HS-5 (cell line): ENCODE data around the gene FOXO1.

Experiments used
- DNase-seq: peaks from one replicate; pipeline ENCODE4 v3.0.0-alpha.2; 2012; ENCODE audit warnings: low read depth

The FOXO1 gene

DNA sequence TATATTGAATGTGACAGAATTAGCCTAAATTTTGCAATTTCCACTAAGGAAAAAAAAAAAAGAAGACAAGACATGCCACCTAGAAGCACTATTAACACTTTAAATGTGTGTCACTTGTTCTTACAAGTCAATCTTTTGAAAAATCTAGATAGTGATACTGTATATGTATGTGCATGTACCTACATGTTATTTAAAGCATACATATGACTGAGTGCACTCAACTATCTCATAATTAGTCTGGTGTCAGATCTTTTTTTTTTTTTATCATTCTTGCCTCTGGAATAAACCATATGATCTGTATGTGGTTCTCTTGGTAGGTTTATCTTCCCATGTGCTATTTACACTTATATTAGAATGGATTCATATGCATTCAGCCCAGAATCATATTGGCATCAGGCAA is 62.3 kb downstream of the FOXO1 start:
- DNase-seq = no peak

DNA sequence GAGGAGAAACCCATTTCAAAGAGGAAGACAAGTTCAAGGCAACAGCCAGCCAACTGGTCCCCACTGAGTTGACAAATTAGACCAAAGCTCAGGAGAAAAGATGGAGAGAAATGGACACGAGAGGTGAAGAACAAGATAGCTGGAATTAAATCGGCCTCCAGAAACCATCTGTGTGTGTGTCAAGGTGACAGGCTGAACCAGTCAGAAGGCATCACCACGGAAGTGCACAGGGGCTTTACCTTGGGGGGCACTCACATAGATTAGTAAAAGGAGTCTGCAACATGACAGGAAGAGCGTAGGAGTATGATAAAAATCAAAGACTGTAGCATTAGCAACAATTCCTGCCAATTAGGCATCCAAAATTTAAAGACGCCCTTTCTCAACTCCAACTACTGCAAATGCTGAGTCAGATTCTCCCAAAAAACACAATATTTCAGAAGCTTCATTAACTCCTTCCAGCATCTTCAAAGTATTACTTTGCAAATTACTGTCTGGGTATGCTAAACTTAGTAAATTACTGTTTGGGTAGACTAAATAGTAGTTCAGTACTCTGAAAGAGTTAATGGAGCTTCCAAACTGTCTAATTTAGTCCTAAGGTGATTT is 66.2 kb downstream of the FOXO1 start:
- DNase-seq = no peak

DNA sequence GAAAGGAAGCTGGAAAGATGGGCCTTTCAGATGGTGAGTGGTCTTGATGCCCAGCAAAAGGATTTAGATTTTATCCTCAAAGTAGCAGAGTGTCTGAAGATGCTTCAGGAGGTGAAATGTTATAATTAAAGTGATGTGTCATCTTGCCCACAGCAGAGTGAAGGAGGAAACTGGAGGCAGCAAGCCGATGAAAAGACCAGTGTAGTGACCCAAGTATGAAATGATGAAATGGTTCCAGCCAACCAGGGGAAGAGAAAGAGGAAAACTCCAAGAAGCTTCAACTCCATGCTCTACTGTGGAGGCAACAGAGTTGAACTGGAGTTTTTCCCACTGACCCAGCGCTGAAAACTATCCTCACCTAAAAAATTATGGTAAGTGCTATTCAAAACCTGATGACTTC is 66.7 kb downstream of the FOXO1 start:
- no peak for DNase-seq

DNA sequence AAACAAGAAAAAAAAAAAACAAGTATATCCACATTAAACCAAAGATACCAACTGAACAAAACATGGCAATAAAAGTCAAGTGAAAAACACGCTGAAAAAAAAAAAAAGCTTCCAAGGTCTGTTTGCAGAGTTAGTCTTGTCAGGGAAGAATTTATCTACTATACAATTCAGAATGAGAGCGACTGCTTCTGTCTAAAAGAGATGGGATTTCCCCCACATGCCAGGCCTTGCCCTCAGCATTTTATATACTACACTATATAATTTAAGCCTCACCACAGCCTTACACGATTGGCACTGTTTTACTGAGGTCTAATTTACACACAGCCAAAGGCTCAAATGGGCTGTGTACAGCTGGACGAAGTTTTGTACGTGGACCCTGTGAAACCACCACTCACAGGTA is 67.3 kb downstream of the FOXO1 start:
- no peak for DNase-seq

DNA sequence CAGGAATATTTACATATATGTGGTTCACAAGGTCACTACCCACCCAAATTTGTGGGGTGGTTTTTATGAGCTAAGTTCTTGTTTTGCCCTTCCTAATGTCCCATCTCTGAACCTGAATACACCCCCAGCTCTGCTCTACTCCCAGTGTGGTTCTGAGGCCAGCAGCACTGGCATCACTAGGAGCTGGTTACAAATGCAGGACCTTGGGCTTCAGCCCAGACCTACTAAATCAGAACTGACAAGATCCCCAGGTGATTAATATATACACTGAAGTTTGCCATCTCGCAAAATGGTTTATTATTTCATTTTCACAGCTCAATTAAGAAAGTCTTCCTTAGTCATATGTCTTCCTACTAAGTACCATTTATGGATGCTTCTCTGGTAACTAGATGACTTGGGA is 67.9 kb downstream of the FOXO1 start:
- DNase-seq = no peak

DNA sequence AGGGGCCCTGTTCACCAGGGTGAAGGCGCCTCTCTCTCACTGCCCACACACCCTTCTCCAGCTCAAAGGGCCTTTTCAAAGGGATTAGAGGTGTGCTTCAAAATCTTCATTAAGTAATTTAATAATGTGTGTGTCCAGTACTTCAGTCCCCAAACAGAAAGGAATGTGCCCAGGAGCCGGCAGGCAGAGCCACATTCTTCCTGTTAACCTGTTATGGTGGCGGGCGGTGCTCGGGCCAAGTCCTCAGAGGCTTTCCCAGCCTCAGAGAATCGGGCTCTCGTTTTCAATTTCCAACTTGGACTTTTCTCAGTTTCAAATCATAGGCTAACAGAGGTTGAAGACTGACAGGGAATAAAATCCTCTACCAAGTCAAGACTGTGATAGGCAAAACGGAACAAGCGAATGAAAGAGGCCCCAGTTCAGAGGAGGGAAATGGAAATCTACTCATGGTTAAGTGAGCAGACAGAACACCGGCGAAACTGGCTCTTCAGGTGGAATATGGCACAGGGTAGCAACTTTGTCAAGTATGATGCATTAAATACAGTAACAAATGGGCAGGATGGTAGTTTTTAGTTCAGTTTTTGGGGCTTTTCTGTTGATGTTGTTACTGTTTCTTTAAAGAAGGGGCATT is 68.6 kb downstream of the FOXO1 start:
- no peak for DNase-seq

DNA sequence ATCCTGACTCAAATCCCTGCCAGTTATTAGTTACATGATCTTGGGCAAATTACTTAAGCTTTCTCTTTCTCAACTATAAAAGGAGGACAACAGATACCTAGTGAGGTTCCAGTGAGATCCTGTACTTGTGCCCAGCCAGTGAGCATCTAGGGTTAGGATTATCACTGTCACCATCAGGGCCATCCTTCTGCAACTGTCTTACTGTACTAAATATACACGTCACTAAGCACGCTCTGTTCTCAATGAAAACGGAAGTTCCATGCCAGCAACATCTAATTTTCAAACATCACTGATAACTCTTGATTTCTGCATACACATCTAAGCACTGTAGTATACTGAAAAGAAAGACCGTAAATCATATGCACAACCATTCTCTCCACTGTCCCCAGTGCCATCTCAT is 70.0 kb downstream of the FOXO1 start:
- DNase-seq = no peak

DNA sequence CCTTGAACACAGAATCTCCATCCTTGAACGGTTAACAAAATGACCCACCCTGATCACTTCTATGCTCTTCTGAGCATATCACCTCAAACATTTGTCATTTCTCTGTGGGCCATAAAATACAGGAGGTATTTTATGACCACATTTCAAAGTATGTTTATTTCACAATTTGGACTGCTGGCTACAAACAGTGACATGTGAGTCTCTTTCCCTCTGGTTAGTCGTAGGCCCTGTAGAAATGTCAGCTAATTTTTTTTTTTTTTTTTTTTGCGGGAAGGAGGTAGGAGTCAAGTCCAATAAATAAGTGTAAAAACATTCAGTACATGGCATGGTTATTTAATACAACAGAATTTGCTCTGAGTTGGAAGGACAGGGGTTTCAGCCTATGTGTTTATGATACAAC is 70.7 kb downstream of the FOXO1 start:
- DNase-seq = no peak

DNA sequence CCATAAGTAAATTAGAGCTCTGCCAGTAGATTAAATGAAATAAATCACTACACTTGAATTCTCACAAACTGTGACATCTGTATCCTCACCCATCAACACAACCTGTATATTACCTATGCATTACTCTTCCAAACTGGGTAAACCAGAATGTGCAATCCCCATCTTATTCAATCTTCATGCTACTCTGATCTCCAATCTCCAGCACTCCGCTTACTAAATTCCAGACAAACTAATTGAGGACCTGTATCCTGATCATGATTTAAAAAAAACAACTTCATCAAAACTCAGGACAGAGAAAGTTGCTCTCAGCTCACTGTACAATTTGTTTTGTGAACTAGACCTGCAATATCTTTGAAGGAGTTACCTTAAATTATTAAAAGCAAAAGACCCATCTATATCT is 74.4 kb downstream of the FOXO1 start:
- DNase-seq = no peak

DNA sequence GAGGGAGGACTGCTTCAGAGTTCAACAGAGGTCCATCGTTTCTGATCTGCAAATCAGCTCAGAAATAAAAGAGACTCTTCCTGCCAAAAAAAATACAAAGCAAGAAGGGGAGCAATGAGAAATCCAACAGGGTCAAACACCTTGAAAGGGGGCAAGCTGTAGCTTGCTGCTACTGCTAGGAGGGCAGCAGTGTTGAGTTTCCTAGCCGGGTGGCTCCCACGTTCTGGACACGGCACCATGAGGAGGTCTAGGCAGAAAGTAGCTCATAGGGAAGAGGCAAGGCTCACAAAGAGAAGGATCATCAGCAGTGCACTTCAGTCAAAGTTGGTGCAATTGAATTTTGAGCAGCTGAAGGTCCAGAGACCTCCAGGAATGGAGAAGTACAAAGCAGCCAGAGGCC is 75.3 kb downstream of the FOXO1 start:
- no peak for DNase-seq

DNA sequence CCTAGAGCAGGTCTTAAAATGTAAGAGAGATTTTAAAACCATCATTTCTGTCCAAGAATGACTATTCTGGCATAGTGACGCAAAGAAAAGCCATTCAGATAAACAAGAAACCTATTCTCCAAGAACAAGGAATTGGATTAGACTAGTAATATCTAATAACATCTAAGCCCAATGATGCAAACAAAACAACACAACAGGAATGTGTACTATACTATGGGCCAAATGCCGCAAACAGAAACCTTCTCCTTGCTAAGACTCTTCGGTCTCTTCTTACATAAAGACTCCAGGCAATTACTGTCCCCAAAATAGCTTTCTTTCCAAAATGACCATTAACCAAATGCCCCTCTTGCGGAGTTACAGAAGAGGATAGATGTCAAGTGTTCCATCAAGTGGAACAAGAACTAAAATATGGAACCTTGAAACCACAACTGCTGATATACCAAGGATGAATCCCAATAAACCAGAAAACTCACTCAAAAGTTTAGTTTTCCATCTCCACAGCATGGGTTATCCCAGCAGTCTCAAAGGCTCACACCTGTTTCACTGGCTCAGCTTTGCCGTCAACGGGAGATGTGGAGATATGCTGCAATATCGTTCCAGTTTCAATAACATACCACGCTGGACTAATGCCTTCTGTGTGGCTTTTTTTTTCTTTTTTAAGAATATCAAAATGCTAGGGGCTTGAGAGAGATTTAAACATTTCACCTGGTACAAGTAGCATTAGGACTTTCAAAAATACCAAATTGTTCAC is 76.2 kb downstream of the FOXO1 start:
- no peak for DNase-seq

DNA sequence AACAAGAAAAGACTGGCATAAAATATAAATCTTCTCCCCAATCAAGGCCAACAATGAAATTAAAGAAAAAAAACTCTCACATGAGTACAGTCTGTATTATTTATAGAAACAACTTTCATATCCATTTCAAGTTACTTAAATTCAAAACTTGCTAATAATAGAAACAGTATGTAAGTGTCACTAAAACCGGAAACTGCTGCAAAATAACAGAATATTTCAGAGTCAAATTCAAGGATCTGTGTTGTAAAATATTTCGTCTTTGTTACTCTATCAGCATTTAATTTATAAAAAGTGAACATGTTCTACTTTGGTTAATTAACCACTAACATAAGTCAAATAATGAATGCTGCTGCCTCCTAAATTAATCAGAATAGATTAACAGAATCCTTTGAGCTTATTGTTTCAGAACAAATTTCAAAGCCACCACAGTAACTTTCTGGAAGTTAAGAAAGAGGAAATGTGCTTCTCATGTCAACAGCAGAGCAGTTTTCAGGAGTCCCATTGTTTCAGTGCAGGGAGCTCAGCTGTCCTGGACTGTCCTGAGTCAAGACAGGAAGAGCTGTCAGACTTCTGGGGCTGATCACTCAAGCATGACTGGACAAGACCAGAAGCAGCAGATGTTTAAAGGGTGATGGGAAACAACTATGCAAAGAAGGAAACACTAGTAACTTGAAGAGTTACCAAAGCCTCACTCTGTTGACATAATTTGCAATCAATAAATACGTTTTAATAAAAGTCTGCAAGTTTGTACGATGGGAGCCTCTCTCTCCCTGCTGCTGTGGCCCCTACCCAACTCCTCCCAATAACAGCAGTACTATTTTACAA is 76.9 kb downstream of the FOXO1 start:
- DNase-seq = peak; percentile 16

DNA sequence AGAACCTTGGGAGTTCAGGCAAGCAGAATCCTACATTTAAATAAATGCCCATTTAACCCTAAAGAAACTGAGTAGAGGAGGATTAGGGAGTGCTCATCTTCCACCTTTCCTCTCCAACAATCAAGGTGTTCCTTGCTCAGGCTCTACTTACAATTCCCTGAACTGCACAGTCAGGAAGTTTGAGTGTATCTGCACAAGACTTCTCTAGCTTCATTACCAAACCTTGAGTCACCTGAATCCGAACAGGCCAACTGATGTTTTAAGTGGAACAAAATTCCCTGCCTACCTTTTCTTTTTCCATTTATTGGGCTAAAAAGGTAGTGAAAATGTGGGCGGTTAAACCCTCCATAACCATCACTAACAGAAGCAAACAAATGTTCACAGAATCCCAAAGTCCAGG is 78.3 kb downstream of the FOXO1 start:
- DNase-seq = no peak

DNA sequence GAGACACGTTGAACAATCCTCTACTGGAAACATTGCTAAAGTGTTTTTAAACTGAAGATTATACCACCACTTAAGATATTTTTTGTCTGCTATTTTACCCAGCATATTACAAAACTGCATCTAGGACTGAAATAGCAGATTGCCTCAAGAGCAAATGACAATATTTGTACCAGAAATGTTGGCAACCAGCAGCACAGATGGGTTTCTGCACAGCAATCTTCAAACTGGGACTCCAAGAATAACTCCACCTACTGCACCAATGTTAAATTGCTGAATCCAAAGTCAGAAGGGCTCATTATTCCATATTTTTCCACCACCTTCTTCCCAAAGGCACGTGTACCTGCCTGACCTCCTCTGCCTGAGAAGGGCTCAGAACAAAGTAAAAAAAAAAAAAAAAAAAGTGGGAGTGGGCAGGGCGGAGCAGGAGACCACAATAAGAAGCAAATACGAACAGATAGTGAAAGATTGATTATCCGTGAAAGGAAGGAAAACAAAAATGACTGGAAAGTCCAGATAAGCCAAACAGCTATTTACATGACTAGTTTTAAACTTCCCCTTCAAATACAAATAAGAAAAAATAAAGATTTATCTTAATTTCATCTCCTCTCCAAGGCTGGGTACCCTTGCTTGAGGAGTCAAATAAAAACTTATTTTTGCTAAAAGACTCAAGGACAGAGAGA is 79.4 kb downstream of the FOXO1 start:
- no peak for DNase-seq

DNA sequence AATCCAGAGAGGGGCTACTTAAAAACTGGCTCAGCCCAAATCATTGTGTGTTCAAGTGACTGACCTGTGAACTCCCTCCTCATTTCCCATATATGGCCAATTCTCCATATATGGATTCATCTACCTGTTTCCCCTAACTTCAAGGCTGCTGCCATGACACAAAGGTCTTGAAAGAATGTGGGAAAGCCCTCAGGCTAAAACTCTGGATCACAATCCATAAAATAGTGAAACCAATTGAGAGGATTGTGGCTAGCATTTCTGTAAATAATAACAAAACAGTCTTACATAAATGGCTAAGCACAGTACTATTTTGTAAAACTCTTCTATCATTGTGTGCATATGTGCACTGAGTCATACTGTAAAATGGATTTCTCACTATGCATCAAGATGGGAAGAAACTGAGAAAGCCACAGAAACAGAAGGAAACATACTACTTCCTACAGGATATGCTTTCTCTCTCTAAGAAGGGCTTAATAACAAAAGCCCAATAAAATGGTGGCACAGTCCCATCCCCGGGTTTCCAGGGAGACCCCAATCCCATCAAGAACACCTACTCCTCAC is 80.5 kb downstream of the FOXO1 start:
- DNase-seq = no peak

DNA sequence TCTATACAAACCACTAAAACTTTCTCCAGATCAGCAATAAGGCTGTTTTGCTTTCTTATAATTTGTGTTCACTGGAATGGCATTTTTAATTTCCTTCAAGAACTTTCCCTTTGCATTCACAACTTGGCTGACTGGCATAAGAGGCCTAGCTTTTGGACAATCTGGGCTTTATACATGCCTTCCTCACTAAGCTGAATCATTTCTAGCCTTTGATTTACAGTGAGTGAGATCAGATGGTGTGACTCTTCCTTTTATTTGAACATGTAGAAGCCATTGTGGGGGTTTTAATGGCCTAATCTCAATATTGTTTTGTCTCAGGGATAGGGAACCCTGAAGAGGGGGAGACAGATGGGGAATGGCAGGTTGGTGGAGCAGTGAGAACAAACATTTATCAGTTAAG is 82.7 kb downstream of the FOXO1 start:
- no peak for DNase-seq

DNA sequence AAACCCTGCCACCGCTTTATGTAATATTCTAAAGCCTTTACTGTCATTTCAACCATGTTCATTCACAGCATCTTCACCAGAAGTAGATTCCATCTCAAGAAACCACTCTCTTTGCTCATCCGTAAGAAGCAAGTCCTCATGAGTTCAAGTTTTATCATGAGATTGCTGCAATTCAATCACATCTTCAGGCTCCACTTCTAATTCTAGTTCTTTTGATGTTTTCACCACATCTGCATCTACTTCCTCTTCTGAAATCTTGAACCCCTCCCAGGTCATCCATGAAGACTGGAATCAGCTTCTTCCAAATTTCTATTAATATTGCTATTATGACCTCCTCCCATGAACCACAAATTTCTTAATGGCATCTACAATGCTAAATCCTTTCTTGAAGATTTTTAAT is 83.9 kb downstream of the FOXO1 start:
- DNase-seq = no peak

DNA sequence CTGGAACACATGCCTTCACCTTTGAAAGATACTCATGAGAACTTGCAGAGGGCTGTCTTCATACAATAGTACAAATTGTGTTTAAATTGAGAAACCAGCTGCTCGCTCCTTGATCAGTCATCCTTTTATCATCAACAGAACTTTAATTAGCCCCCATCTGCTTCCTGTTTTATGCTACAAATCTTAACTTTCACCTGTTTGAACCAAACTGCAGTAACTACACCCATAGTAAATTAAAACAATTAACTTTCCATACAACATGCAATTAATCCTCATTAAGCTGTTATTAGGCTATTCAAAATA is 85.2 kb downstream of the FOXO1 start:
- no peak for DNase-seq

DNA sequence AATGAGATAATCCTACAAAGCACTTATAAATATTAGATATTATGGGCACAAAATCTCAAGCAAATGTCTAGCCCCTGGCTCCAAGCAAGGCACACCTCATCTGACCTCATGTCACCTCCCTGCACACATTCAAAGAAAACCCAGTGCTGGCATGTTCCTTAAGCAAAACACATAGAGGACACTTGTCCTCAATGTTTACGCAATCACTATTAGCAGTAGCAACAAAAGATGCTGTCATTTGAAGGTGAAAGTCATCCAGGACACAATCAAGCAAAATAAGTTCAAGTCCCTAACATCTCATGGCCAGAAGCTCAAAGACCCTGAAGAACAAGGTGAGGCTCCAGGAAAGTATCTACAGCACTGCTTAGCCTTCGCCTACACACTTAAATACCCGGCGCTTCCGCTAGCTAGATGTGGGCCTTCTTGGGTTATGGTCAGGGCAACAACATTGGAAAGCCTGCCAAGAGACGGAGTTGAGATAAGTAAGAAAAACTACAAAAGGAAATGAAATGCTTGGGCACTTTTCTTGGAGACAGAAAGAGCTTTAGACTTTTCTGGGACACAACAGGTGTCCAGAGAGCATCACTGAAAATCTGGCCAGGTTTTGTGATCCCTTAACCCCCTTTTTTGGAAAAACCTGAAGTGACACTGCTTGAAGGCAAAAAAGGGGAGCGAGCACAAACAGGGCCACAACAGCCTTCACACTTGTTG is 85.7 kb downstream of the FOXO1 start:
- no peak for DNase-seq

DNA sequence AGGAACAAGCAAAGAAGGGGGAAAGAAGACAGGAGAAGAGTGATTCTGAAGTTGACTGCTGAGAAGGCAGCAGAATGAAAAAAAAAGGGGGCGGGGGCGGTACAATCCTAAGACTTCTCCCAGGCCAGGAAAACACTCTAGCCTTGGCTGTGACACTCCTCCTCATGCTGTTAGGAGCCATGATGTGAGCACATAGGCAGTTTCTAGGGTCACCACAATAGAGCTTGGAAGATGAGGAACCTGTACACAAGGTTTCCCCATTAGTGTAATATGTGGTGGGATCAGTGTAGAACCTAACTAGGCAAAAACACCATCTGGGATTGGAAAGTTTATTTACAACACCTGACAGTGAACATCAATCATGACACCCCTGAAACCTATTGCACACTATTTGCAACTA is 86.9 kb downstream of the FOXO1 start:
- no peak for DNase-seq

DNA sequence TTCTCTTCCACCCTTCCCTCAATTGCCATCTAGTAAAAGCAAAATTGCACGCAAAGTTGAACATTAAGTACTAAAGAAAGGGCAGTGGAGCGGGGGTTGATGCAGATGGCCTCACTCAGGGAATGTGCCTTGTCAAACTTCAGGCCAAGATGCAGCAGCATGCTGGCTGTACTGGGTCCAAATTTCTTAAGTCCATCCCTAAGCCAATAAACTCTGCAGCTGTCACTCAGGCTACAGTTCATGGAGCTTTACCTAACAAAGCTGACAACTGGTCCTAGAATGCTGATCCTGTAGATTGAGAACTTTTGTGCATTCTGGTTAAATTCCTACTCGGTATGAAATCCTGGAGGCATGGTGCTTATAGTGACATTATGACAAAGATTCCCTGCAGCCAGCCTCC is 88.4 kb downstream of the FOXO1 start:
- DNase-seq = no peak

DNA sequence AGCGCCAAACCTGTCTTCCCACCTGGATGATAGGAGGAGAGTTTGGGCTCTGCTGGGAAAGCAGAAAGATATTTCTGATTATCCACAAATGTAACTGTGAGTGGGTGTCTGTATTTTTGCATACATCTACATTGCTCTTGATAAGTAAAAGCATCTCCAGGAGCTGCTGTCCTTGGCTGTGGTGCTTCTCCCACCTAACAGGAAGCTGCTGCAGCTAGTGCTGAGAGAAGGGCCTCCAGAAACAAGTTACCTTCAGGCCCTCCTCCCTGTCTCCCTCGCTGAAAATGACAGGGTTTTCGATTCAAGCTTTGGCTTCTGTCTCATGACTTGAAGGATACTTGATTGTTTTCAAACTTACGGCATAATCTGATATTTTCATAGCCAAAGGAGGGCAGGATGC is 90.1 kb downstream of the FOXO1 start:
- no peak for DNase-seq
